22Rv1 (cell line): ENCODE data around the gene PCDHGA7.

Experiments used
- CTCF ChIP-seq: fragments of 450-650 bp; IDR thresholded peaks from 2 replicates; pipeline ENCODE4 v1.5.1; 2017; ENCODE audit warnings: mild to moderate bottlenecking
- ZFX ChIP-seq: fragments of 450-650 bp; IDR thresholded peaks from 2 replicates; pipeline ENCODE4 v1.6.1; 2017; ENCODE audit warnings: antibody characterized with exemption, borderline replicate concordance

- TF ChIP-seq CTCF, result no peak
- no peak for TF ChIP-seq ZFX
Measured at GRCh38 chr5:141413540-141414069, 31.1 kb downstream of the PCDHGA7 start.
